ENCODE data around the gene CPNE5.

Gene CPNE5

GRCh38 chr6:36772397-36772796 is 66.8 kb downstream of the CPNE5 start:
- no peaks in the 10 kb centered on the region for H3K9me3 ChIP-seq (ENCODE audit: control insufficient read depth, insufficient read depth, low read depth, low read length)
- peaks cover 31% of the 10 kb centered on the region for H3K4me1 ChIP-seq (ENCODE audit: control insufficient read depth, insufficient read depth, low read length)
- no peaks in the 10 kb centered on the region for H3K36me3 ChIP-seq (ENCODE audit: control insufficient read depth, insufficient read depth, low read length)
- H3K27ac ChIP-seq (ENCODE audit: low read depth, low read length), result no peak overlapping the region
- H3K27me3 ChIP-seq (ENCODE audit: control insufficient read depth, insufficient read depth, low read length), result peaks cover 14% of the 10 kb centered on the region
- H3K4me3 ChIP-seq (ENCODE audit: low read depth, low read length), result no peak overlapping the region
- H3K9ac ChIP-seq (ENCODE audit: low read length), result no peak overlapping the region

GRCh38 chr6:36771145-36771544 is 68.1 kb downstream of the CPNE5 start:
- no peaks in the 10 kb centered on the region for H3K36me3 ChIP-seq (ENCODE audit: control insufficient read depth, insufficient read depth, low read length)
- peaks cover 5% of the 10 kb centered on the region; the same call in 1 of the 2 replicates for H3K27me3 ChIP-seq (ENCODE audit: control insufficient read depth, insufficient read depth, low read length)
- no peak overlapping the region for H3K4me3 ChIP-seq (ENCODE audit: low read depth, low read length)
- H3K27ac ChIP-seq (ENCODE audit: low read depth, low read length), result no peak overlapping the region
- no peak overlapping the region for H3K9ac ChIP-seq (ENCODE audit: low read length)
- H3K9me3 ChIP-seq (ENCODE audit: control insufficient read depth, insufficient read depth, low read depth, low read length), result no peaks in the 10 kb centered on the region
- peaks cover 22% of the 10 kb centered on the region for H3K4me1 ChIP-seq (ENCODE audit: control insufficient read depth, insufficient read depth, low read length)

- Histone ChIP-seq H3K27me3 (ENCODE audit: control insufficient read depth, insufficient read depth, low read length) (no peaks in the 10 kb centered on the region), H3K4me1 (ENCODE audit: control insufficient read depth, insufficient read depth, low read length) (peaks cover 25% of the 10 kb centered on the region), H3K4me3 (ENCODE audit: low read depth, low read length) (no peak overlapping the region), H3K9ac (ENCODE audit: low read length) (no peak overlapping the region), H3K36me3 (ENCODE audit: control insufficient read depth, insufficient read depth, low read length) (no peaks in the 10 kb centered on the region), H3K9me3 (ENCODE audit: control insufficient read depth, insufficient read depth, low read depth, low read length) (no peaks in the 10 kb centered on the region), H3K27ac (ENCODE audit: low read depth, low read length) (no peak overlapping the region)
Measured at GRCh38 chr6:36769676-36770499, 69.4 kb downstream of the CPNE5 start.

- Histone ChIP-seq H3K36me3 (ENCODE audit: control insufficient read depth, insufficient read depth, low read length) (no peaks in the 10 kb centered on the region), H3K4me1 (ENCODE audit: control insufficient read depth, insufficient read depth, low read length) (peaks cover 25% of the 10 kb centered on the region), H3K9ac (ENCODE audit: low read length) (no peak overlapping the region), H3K4me3 (ENCODE audit: low read depth, low read length) (no peak overlapping the region), H3K27me3 (ENCODE audit: control insufficient read depth, insufficient read depth, low read length) (no peaks in the 10 kb centered on the region), H3K9me3 (ENCODE audit: control insufficient read depth, insufficient read depth, low read depth, low read length) (no peaks in the 10 kb centered on the region), H3K27ac (ENCODE audit: low read depth, low read length) (no peak overlapping the region)
Measured at GRCh38 chr6:36769183-36769675, 70.0 kb downstream of the CPNE5 start.

- H3K27me3 ChIP-seq (ENCODE audit: control insufficient read depth, insufficient read depth, low read length), result no peaks in the 10 kb centered on the region
- peaks cover 17% of the 10 kb centered on the region for H3K4me1 ChIP-seq (ENCODE audit: control insufficient read depth, insufficient read depth, low read length)
- no peaks in the 10 kb centered on the region for H3K9me3 ChIP-seq (ENCODE audit: control insufficient read depth, insufficient read depth, low read depth, low read length)
- H3K27ac ChIP-seq (ENCODE audit: low read depth, low read length), result no peak overlapping the region
- H3K4me3 ChIP-seq (ENCODE audit: low read depth, low read length), result no peak overlapping the region
- H3K36me3 ChIP-seq (ENCODE audit: control insufficient read depth, insufficient read depth, low read length), result no peaks in the 10 kb centered on the region
- no peak overlapping the region for H3K9ac ChIP-seq (ENCODE audit: low read length)
Measured at GRCh38 chr6:36766399-36766945, 72.8 kb downstream of the CPNE5 start.

- Histone ChIP-seq H3K9me3 (ENCODE audit: control insufficient read depth, insufficient read depth, low read depth, low read length) (no peaks in the 10 kb centered on the region), H3K9ac (ENCODE audit: low read length) (no peak overlapping the region), H3K36me3 (ENCODE audit: control insufficient read depth, insufficient read depth, low read length) (no peaks in the 10 kb centered on the region), H3K4me1 (ENCODE audit: control insufficient read depth, insufficient read depth, low read length) (peaks cover 17% of the 10 kb centered on the region), H3K27ac (ENCODE audit: low read depth, low read length) (no peak overlapping the region), H3K27me3 (ENCODE audit: control insufficient read depth, insufficient read depth, low read length) (no peaks in the 10 kb centered on the region), H3K4me3 (ENCODE audit: low read depth, low read length) (no peak overlapping the region)
Measured at GRCh38 chr6:36765594-36766398, 73.4 kb downstream of the CPNE5 start.

GRCh38 chr6:36765190-36765589 is 74.1 kb downstream of the CPNE5 start:
- Histone ChIP-seq H3K36me3 (ENCODE audit: control insufficient read depth, insufficient read depth, low read length) (no peaks in the 10 kb centered on the region), H3K4me3 (ENCODE audit: low read depth, low read length) (no peak overlapping the region), H3K27me3 (ENCODE audit: control insufficient read depth, insufficient read depth, low read length) (no peaks in the 10 kb centered on the region), H3K9me3 (ENCODE audit: control insufficient read depth, insufficient read depth, low read depth, low read length) (no peaks in the 10 kb centered on the region), H3K9ac (ENCODE audit: low read length) (no peak overlapping the region), H3K27ac (ENCODE audit: low read depth, low read length) (no peak overlapping the region), H3K4me1 (ENCODE audit: control insufficient read depth, insufficient read depth, low read length) (peaks cover 17% of the 10 kb centered on the region)

- Histone ChIP-seq H3K36me3 (ENCODE audit: control insufficient read depth, insufficient read depth, low read length) (no peaks in the 10 kb centered on the region), H3K27ac (ENCODE audit: low read depth, low read length) (no peak overlapping the region), H3K9ac (ENCODE audit: low read length) (no peak overlapping the region), H3K4me1 (ENCODE audit: control insufficient read depth, insufficient read depth, low read length) (peaks cover 3% of the 10 kb centered on the region; the same call in 1 of the 2 replicates), H3K4me3 (ENCODE audit: low read depth, low read length) (no peak overlapping the region), H3K9me3 (ENCODE audit: control insufficient read depth, insufficient read depth, low read depth, low read length) (no peaks in the 10 kb centered on the region), H3K27me3 (ENCODE audit: control insufficient read depth, insufficient read depth, low read length) (no peaks in the 10 kb centered on the region)
Measured at GRCh38 chr6:36762123-36762522, 77.1 kb downstream of the CPNE5 start.

GRCh38 chr6:36760685-36761435 is 78.4 kb downstream of the CPNE5 start:
- Histone ChIP-seq H3K27me3 (ENCODE audit: control insufficient read depth, insufficient read depth, low read length) (no peaks in the 10 kb centered on the region), H3K9ac (ENCODE audit: low read length) (no peak overlapping the region), H3K27ac (ENCODE audit: low read depth, low read length) (no peak overlapping the region), H3K4me1 (ENCODE audit: control insufficient read depth, insufficient read depth, low read length) (peaks cover 3% of the 10 kb centered on the region; the same call in 1 of the 2 replicates), H3K9me3 (ENCODE audit: control insufficient read depth, insufficient read depth, low read depth, low read length) (no peaks in the 10 kb centered on the region), H3K36me3 (ENCODE audit: control insufficient read depth, insufficient read depth, low read length) (no peaks in the 10 kb centered on the region), H3K4me3 (ENCODE audit: low read depth, low read length) (no peak overlapping the region)

GRCh38 chr6:36759148-36759759 is 80.0 kb downstream of the CPNE5 start:
- Histone ChIP-seq H3K4me3 (ENCODE audit: low read depth, low read length) (no peak overlapping the region), H3K36me3 (ENCODE audit: control insufficient read depth, insufficient read depth, low read length) (no peaks in the 10 kb centered on the region), H3K27ac (ENCODE audit: low read depth, low read length) (no peak overlapping the region), H3K9me3 (ENCODE audit: control insufficient read depth, insufficient read depth, low read depth, low read length) (no peaks in the 10 kb centered on the region), H3K4me1 (ENCODE audit: control insufficient read depth, insufficient read depth, low read length) (no peaks in the 10 kb centered on the region; the same call in 1 of the 2 replicates), H3K27me3 (ENCODE audit: control insufficient read depth, insufficient read depth, low read length) (no peaks in the 10 kb centered on the region), H3K9ac (ENCODE audit: low read length) (no peak overlapping the region)
